Nucleus accumbens (tissue), 56 donors: ENCODE results near the gene CD99L2.
"Not testable (repeated sequence)": the region's sequence is repeated elsewhere in the genome, so short reads cannot be mapped to it uniquely, and the experiment has no call there.

Experiments
- DNase-seq, 56 donors: peaks; one replicate each; lab custom pipeline; 2025; lab: John Stamatoyannopoulos, UW

The CD99L2 gene

GRCh38 chrX:150863191-150863590 is 35.3 kb downstream of the CD99L2 start:
- no peak for DNase-seq

GRCh38 chrX:150857453-150857852 is 41.0 kb downstream of the CD99L2 start:
- no peak for DNase-seq

- no peak for DNase-seq
Observed at GRCh38 chrX:150856785-150857184, 41.7 kb downstream of the CD99L2 start.

GRCh38 chrX:150856101-150856500 is 42.4 kb downstream of the CD99L2 start:
- DNase-seq: no peak

- DNase-seq: no peak
Observed at GRCh38 chrX:150854856-150855255, 43.6 kb downstream of the CD99L2 start.

- no peak for DNase-seq
Observed at GRCh38 chrX:150849996-150850720, 48.3 kb downstream of the CD99L2 start.

- no peak for DNase-seq
Observed at GRCh38 chrX:150849486-150849885, 49.0 kb downstream of the CD99L2 start.

- DNase-seq: no peak
Observed at GRCh38 chrX:150848914-150849365, 49.5 kb downstream of the CD99L2 start.

- DNase-seq: no peak
Observed at GRCh38 chrX:150847088-150847487, 51.4 kb downstream of the CD99L2 start.

- DNase-seq: no peak
Observed at GRCh38 chrX:150846130-150846529, 52.3 kb downstream of the CD99L2 start.

- DNase-seq: no peak
Observed at GRCh38 chrX:150845091-150845490, 53.4 kb downstream of the CD99L2 start.

- DNase-seq: no peak
Observed at GRCh38 chrX:150844016-150844415, 54.5 kb downstream of the CD99L2 start.

- DNase-seq: no peak
Observed at GRCh38 chrX:150842198-150842685, 56.2 kb downstream of the CD99L2 start.

GRCh38 chrX:150841456-150842197 is 56.8 kb downstream of the CD99L2 start:
- DNase-seq: no peak

GRCh38 chrX:150837845-150838244 is 60.6 kb downstream of the CD99L2 start:
- no peak for DNase-seq

- no peak for DNase-seq
Observed at GRCh38 chrX:150834695-150835094, 63.8 kb downstream of the CD99L2 start.

GRCh38 chrX:150833454-150834056 is 64.9 kb downstream of the CD99L2 start:
- DNase-seq: no peak

GRCh38 chrX:150831863-150832262 is 66.6 kb downstream of the CD99L2 start:
- no peak for DNase-seq

GRCh38 chrX:150828785-150829184 is 69.7 kb downstream of the CD99L2 start:
- no peak for DNase-seq

- not testable (repeated sequence) for DNase-seq
Observed at GRCh38 chrX:150824352-150824751, 74.1 kb downstream of the CD99L2 start.

GRCh38 chrX:150823826-150824225 is 74.6 kb downstream of the CD99L2 start:
- DNase-seq: not testable (repeated sequence)
